GM23338 (cell line): Measurements from ENCODE around the gene MAZ.

Experiments
- CREB1 ChIP-seq: fragments of 250-450 bp; sonication (Bioruptor Pico); IDR thresholded peaks from 2 replicates; pipeline ENCODE4 v1.5.0; 2020; ENCODE audit warnings: low read depth, mild to moderate bottlenecking, moderate library complexity
- CTCF ChIP-seq, 2 experiments: fragments of 200-600 bp in 1 of 2; sonication (generic) in 1 of 2; conservative IDR thresholded peaks; 2 replicates each; pipeline versions ENCODE4 v1.5.1 to v1.6.1; 2016 to 2017; ENCODE audit warnings: antibody characterized with exemption in 2 of 2, low read depth in 2 of 2, mild to moderate bottlenecking in 2 of 2, moderate library complexity in 1 of 2
- ETS1 ChIP-seq: IDR thresholded peaks from 2 replicates; pipeline ENCODE4 v1.6.1; 2016; ENCODE audit warnings: antibody characterized with exemption
- EZH2 ChIP-seq: fragments of 200-600 bp; sonication (generic); IDR thresholded peaks from one replicate; pipeline ENCODE4 v1.8.0; 2017; ENCODE audit warnings: antibody characterized with exemption, mild to moderate bottlenecking, low read depth; ENCODE audit not compliant: unreplicated experiment
- EZH2phosphoT487 ChIP-seq: fragments of 200-600 bp; sonication (generic); IDR thresholded peaks from one replicate; pipeline ENCODE4 v1.8.1; 2018; ENCODE audit warnings: antibody characterized with exemption; ENCODE audit not compliant: unreplicated experiment
- JUNB ChIP-seq: IDR thresholded peaks from one replicate; pipeline ENCODE4 v1.6.1; 2016; ENCODE audit warnings: antibody characterized with exemption; ENCODE audit not compliant: unreplicated experiment
- NANOG ChIP-seq: IDR thresholded peaks from 2 replicates; pipeline ENCODE4 v1.6.1; 2016; ENCODE audit warnings: antibody characterized with exemption, borderline replicate concordance
- POLR2AphosphoS5 ChIP-seq: IDR thresholded peaks from 2 replicates; pipeline ENCODE4 v1.6.1; 2016; ENCODE audit warnings: antibody characterized with exemption, low read depth
- REST ChIP-seq: IDR thresholded peaks from one replicate; pipeline ENCODE4 v1.6.1; 2018; ENCODE audit warnings: antibody characterized with exemption; ENCODE audit not compliant: unreplicated experiment
- STAT1 ChIP-seq: IDR thresholded peaks from one replicate; pipeline ENCODE4 v1.6.1; 2016; ENCODE audit warnings: antibody characterized with exemption; ENCODE audit not compliant: unreplicated experiment
- ZNF114 ChIP-seq: fragments of 250-450 bp; sonication (Bioruptor Pico); IDR thresholded peaks from 2 replicates; pipeline ENCODE4 v1.5.0; 2020; ENCODE audit warnings: mild to moderate bottlenecking, moderate library complexity
- ZNF331 ChIP-seq: fragments of 250-450 bp; sonication (Bioruptor Pico); IDR thresholded peaks from 2 replicates; pipeline ENCODE4 v1.5.0; 2020; ENCODE audit warnings: low read depth, mild to moderate bottlenecking, moderate library complexity
- ZNF462 ChIP-seq: fragments of 250-450 bp; sonication (Bioruptor Pico); IDR thresholded peaks from 2 replicates; pipeline ENCODE4 v1.5.0; 2020; ENCODE audit warnings: mild to moderate bottlenecking, moderate library complexity

- no peak for TF ChIP-seq CTCF (conservative IDR thresholded peaks at IDR 0.05; ENCODE audit: low read depth in 2 of 2)
- TF ChIP-seq EZH2, result no peak
- TF ChIP-seq REST, result no peak
- no peak for TF ChIP-seq ZNF462 (CRISPR knock-in tag)
- no peak for TF ChIP-seq POLR2AphosphoS5
- no peak for TF ChIP-seq EZH2phosphoT487
- no peak for TF ChIP-seq NANOG
- TF ChIP-seq JUNB, result no peak
- no peak for TF ChIP-seq STAT1
- TF ChIP-seq ZNF331 (CRISPR knock-in tag), result no peak
- no peak for TF ChIP-seq ZNF114 (CRISPR knock-in tag)
- no peak for TF ChIP-seq ETS1
- no peak for TF ChIP-seq CREB1
Observed at GRCh38 chr16:29812754-29813643, 6.7 kb downstream of the MAZ start.
